ENCODE data around the gene PIP5K1B.

The PIP5K1B gene

DNA sequence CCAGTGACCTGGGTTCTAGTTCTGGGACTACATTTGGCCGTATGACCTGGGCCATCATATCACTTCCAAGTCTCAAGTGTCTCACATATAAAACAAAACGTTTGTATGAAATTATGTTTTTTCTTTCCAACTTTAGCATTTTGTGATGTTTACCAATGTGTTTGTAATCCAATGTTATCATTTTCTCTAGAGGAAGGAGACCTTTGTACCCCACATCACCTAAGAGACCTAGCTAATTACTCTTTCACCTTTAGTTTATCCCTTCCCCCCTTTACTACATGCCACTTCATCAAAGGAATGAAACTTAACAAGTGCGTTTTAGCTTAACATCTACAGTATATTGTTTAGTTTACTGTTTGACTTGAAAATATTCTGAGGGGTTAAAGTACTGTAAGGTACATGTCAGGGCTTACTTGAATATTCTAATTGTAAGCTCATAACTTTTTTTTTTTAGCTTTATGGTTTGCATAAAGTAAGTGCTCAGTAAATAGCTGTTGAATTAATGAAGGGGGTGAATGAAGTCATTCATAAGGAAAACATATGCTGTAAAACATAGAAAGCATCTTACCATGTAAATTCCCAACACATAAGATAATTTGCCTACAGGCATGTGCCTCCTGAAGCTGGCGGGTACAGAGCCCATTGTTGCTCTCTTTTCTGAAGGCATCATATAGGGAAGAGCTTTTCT lies 2.9 kb downstream of the PIP5K1B start:
- DNase-seq = no peak

DNA sequence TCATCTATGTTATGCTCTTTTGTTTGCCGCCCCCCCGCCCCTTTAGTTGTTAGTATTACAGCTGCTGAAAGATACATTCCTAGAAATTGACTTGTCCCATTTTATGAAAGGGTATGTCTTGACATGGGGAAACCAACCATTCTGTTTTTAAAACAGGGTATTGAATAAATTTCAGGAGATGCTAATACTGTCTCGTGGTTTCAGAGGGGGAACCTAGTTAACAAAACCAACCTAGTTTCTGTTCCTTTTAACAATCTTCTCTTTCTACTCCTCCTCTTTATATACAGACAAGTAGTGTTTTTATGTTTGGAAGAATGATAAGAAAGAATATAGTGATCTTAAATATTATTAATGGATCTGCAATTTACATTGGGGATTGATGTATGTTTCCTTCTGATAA lies 3.5 kb downstream of the PIP5K1B start:
- DNase-seq = no peak

DNA sequence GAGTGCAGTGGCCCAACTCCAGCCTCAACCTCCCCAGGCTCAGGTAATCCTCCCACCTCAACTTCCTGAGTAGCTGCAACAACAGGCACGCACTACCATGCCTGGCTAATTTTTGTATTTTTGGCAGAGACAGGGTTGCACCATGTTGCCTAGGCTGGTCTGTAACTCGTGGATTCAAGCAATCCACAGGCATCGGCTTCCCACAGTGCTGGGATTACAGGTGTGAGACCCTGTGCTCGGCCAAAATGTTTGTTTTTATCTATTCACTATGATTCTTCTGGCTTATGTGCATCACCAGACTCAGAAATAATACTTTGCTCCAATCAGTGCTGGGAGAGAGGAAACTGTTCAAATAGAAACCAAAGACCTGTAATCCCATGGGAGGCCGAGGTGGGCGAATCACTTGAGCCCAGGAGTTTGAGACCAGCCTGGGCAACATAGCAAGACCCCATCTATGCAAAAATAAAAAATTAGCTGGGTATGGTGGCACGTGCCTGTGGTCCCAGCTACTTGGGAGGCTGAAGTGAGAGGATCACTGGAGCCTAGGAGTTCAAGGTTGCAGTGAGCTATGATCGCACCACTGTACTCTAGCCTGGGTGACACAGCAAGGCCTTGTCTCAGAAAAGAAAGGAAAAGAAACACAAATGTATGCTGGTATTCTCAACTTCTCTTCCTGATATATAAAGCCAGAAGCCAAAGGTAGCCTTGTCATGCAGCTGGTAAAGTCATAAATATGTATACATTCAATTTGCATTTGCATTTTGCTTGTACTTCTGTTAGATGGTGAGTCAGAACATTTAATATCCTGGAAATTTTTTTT lies 4.5 kb downstream of the PIP5K1B start:
- DNase-seq = no peak

DNA sequence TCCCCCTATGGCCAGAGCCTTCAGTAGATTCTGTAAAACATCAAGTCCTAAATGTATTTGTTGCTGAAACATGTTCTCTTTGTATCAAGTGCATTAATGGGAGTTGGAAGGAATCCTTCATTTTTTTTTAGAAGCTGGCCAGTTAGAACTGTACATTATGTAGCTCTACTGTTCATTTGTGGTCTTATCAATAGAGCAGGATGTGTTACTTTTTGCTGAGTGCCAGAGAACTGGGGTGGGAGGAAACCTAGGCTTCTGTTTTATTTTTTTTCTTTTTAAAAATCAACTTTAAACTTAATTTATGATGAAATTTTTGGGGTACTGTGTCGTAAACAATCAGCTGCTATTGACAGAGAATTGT lies 5.1 kb downstream of the PIP5K1B start:
- DNase-seq = no peak

DNA sequence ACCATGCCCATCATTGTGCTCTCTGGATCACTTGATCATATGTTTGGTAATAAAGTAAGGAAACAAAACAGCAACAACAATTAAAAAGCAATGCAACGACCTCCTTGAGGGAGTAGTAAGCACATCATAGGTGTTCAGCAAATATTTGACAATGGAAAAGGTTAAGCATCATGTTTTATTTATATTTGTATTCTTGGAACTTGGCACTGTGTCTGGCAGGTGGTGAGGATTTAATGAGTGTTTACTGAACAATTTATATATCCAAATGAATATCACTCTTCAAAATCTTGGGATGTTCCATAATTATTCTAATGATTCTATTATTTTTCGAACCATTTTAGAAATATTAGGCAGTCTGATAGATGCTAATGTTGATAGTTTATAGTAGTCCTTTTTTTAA lies 6.2 kb downstream of the PIP5K1B start:
- DNase-seq = no peak

DNA sequence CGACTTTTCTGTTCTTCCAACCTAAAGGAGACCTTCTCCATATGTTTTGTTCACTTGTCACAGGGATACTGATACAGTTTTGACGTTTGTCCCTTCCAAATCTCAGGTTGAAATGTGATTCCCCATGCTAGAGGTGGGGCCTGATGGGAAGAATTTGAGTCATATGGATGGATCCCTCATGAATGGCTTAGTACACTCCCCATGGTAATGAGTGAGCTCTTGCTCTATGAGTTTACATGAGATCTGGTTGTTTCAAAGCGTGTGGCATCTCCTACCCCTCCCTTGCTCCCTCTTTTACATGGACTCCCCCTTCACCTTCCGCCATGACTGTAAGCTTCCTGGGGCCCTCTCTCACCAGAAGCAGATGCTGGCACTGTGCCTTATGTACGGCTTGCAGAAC lies 6.9 kb downstream of the PIP5K1B start:
- no peak for DNase-seq

DNA sequence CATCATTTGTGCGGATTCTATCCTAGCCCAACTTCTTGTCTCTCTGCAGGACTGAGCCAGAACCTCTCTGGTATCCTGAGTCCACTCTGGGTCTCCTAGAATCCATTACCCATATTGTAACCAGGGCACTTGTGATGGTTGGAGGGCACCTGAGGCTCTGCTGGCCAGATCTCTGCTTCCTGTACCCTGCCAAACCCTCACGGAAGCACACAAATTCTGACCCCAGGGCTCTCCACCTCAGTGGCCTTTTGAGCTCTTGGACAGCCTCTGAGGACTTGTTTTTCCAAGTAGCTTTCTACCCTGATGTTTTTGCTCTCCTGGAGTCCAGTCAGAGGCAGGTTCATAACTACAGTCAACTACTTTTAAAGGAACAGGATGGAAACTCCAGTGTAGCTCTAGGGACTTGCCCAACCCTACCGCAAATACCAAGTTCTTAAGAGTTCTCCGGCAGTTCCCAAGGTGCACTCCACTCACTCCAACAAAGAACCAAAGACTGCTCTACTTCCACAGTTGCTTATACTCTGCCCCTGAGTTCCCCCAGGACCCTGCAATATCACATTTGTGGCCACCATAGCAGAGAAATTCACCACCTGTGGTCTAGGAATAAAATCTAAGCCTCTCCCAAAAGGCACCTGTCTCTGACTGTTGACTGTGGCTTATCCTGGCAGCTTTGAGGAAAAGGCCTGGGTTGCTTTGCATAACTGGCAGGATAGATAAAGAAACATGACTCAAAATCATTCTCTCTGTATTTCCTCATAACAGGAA lies 9.6 kb downstream of the PIP5K1B start:
- DNase-seq = no peak

DNA sequence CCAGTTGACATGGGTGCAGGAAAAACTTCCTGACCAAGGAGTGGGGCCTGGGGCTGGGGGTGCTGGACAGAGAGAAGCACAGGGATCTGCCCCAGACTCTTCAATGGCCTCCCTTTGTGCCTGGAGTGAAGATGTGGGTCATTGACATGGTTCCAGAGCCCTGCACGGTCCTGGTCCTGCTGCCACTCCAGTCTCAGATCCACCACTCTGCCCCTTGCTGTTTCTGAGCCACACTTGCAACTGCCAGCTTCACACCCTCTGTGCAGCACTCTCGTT lies 10.1 kb downstream of the PIP5K1B start:
- DNase-seq = no peak

DNA sequence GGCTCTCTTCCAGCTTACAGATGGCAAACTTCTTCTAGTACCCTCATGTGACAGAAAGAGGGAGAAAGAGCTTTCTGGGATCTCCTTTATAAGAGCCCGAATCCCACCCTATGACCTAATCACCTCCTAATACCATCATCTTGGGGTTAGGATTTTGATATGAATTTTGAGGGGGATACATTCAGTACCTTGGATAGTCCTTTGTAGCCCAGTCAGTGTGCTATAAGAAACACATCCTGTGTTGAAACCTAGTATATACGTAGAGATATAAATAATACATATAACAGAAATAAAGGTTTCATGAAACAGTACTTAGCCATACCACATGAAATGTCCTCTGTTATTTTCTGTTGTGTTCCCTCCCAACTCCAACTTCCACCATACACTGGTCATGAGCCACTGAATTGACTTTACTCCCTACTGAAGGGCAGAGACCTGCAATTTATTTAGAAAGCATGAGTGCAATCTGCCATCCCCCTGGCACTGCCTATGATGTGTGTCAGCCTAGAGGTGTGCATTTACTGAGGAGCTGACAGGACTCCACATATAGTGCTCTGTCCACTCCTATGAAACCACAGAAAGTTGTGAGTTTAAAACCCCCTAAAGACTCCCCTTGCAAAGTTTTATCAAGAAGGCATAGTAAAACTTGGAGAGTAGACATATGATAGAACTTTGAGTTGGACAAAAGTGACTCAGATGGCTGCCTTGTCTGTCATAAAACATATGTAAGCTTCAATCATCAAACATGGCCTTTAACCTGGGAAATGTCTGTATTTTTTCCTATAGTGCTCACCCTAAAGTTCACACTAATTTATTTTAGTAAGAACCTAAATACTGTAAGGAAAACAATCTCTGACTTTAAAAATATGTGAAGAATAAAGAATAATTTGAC lies 12.8 kb downstream of the PIP5K1B start:
- DNase-seq = no peak

DNA sequence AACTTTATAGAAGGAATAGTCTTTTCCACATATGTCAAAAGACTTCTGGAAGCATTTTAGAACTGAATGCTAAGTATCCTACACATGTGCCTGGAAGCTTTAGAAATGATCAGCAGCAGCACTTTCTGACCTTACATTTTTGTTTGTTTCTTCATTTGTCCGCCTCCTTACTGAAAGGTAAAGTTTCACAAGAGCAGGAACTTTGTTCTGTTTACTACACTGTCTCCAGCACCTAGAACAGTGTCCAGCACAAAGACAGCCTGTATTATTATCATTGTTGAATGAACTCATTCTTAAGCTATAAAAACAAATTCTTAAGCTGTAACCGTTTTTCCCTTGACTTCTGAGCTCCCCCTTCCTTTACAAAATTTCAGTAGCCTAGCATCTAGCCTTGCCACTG lies 14.8 kb downstream of the PIP5K1B start:
- no peak for DNase-seq

DNA sequence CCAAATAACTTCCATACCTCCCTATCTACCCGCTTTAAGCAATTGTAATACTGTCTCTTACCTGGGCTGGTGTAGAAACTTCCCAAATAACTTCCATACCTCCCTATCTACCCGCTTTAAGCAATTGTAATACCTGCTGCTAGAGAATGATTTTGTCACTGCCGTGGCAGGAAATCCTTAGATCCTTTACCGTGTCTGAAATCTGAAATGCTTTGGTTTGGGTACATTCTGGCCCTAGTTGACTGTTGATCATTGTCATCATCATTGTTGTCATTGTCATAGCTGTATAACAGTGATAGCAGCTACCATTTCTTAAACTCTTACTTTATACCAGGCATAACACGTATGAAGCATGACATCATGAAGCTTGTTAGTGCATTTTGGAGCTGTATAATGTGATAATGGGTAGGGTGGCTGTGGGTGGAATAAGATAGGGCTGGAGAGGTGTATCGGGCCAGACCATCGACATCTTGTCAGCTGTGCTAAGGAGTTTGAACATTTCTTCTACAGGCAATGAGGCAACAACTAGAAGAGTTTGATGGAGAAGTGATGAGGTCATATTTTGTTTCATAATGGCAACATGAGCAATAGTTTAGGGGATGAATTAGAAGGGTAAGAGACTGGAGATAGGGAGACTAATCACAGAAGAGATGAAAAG lies 15.7 kb downstream of the PIP5K1B start:
- no peak for DNase-seq

DNA sequence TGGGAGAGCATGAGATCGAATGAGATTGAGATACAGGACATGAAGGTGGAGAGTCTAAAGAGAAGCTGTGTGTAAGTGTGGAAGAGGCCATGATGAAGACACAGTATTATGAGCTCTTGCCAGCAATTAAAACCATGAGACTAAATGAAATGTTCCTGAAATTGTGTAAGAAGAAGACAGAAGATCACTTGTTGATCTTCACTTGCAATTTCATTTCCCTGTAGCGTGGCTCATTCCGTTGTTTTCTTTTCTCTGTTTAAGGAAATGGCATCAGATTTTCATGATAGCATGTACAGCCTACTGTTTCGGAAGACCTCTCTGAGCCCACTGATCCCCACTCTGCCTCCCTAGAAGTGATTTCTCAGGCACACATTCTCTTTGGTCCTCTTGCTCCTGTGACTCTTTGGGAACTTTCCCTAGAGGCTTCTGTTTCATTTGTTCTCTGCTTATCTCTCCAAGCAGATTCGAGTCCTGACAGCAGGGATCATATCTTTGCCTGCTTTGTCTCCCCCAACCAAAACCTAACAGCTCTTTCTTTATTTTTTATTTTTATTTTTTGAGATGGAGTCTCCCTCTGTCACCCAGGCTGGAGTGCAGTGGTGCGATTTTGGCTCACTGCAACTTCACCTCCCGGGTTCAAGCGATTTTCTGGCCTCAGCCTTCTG lies 16.8 kb downstream of the PIP5K1B start:
- no peak for DNase-seq

DNA sequence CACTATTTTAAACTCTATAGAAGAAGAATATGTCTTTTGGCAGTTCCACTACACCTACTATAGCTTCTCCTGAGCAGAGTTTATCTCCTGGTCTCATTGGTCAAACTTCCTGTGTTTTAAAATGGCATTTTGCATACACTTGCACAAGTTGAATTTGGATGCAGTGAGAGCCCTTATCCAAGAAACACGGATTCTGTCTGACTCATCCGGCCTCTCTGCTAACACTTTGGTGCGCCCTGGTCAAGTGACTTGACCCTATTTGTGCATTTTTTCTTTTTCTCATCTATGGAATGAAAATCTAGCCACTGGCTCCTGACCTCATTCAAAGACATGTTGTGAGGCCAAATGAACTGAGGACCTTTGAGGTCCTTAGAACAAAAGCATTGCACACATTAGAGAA lies 20.0 kb downstream of the PIP5K1B start:
- no peak for DNase-seq

DNA sequence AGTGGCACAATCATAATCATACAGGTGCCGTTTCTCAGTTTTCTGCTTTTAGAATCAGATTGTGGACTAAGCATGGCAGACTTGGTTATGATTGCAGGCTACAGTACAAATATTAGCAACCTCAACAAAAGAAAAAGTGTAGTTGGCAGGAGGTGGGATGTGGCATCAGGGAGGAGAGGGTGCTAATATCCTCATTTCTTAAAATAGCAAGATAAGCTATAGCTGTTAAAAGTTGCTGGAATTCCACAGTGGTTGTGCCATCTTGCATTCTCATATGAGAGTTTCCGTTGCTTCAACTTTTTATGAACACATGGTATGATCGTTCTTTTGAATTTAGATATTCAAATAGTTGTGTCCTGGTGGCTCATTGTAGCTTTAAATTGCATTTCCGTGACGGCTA lies 21.4 kb downstream of the PIP5K1B start:
- DNase-seq = no peak

DNA sequence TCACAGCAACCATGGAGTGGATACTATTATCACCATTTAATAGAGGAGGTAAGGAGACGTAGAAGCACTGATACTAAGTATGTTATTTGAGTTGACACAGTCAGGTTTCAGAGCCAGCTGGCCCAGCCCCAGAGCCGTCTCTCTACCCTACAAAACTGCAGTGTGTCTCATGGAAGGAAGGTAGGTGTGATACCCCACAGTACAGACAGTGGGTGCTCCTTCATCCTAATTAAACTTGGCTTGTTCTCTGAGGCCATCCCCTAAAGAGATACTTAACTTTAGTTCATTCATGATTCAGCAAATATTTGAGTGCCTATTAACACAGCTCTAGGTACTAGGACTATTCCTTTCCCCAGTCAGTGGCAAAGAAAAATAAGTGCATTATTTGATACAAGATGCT lies 22.6 kb downstream of the PIP5K1B start:
- DNase-seq = no peak

DNA sequence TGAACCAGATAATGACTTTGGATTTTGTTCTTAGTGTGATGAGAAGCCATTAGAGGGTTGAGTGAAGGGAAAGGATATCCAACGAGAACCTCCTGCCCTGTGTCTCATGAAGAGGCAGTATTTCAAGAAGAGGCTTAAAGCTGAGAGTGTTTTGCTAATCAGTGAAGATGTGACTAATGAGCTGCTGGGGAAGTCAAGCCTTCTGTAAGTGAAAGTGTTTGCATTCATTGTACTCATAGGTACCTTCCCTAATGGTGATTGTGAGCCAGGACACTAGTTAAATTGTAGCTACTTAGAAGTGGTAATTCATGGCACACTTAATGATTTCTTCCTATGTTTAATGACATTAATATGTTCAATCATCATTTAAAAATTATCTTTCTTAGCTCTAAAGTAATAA lies 23.7 kb downstream of the PIP5K1B start:
- DNase-seq = no peak

DNA sequence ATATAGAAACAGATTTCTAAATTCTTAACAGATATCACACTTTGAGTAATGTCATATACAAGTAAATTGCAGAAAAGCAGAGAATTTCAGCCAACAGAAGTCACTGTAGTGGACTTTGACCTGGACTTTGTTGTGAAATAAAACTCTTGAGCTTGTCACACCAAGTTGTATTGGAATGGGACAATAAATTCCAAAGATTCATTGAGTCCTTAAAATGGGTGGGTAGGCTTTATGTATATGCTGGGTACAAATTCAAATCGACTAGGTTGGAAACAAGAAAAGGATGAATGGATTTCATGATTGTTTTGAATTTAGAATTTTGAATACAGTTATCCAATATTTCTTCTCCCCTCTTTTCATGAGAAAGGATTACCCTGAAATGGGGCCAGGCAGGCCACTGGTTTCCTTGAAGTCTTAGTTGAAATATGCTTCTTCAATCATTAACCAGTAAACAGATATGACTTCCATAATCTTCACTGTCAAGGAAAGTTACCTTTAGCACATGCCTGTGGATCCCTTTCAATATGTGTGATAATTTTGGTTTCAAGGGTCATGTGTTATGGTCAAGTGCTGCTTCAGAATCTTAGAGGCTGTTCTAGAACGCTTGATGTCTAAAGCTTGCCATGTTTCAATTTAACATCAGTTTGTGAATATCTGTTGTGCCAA lies 25.7 kb downstream of the PIP5K1B start:
- no peak for DNase-seq

DNA sequence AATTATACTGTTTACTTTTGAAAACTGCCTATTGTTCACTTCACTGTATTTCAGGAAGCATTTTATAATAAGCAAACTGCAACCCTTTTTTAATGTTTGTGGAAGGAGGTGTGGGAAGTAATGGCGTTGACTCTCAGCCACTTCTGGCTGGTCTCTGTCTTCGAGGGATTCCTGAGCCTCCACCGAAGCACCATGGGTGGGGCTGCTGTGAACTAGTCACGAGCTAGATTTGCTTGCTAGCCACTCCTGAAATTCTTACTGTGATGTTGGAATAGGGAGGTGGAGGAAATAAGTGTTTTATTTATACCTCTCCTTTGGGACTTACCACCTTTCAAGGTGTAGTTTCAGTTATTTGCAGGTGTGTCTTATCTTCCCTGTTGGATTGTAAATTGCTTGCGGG lies 26.8 kb downstream of the PIP5K1B start:
- DNase-seq = no peak

DNA sequence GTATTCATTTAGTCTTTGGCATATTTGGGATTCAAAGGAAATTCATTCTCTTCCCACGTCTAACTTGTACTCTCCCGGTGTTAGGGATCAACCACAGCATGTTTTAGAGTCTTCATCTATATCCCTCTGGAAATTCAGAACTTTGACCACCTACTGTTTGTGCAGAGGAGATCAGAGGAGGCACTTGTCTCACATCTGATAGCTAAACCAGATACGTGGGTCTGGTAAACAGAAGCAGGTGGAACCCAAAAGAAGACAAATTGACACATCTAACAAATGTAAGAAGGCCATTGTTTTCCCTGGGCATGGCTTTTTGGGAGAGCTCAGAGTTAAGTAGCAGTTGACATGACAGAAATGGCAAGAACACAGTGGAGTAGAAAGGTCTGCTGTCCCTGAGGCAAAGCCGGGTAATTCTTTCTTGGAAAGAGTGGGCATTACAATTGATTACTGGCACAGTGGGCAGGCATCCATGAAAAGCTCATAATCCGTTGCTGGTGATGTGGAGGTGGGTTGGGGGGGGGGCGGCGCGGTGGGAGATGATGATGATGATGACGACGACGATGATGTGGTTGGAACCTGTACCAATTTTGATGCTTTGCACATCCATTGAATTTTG lies 27.5 kb downstream of the PIP5K1B start:
- no peak for DNase-seq

DNA sequence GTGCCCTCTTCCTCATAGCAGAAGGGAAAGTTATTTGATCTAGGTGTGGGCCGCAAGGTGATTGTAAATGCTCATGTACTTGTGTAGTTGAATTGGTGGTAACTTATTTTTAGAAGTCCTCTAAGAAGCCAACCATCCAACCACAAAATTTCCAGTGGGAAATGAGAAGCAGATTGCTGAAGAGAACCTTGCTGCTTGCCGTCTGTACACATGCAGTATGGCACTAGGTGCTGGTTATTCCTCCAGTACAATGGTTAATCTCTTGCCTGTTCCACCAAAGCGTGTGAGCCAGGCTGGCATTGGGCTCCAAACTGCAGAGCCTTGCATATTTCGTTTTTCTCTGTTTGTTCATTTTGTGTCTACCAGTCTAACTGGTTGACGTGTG lies 28.0 kb downstream of the PIP5K1B start:
- DNase-seq = no peak

All from amygdala (tissue), 56 donors.